Upper lobe of left lung (tissue), 4 donors: Measurements from ENCODE around the gene FXYD5.

Source experiments
- CTCF ChIP-seq, 6 experiments: fragments of 450-650 bp in 4 of 6; fragments of 200-600 bp in 2 of 6; sonication (generic) in 2 of 6; IDR thresholded peaks; one replicate each; pipeline ENCODE4 v1.5.1; 2016 to 2019; ENCODE audit warnings: antibody characterized with exemption in 6 of 6
- EP300 ChIP-seq, 4 donors: sonication (generic); formaldehyde crosslinking; IDR thresholded peaks; one replicate each; pipeline ENCODE4 v1.5.1; 2017; ENCODE audit warnings: antibody characterized with exemption in 4 of 4, control low read depth in 2 of 4

GRCh38 chr19:35122687-35123551 is 31.6 kb upstream of the FXYD5 start:
- TF ChIP-seq CTCF (IDR thresholded peaks at IDR 0.05) = no peak
- TF ChIP-seq EP300 (IDR thresholded peaks at IDR 0.05) = no peak
